Measurements from ENCODE around the gene LLGL2.
A peak's percentile ranks its signal among the peaks of the same experiment; 100 is the strongest.

Gene LLGL2

DNA sequence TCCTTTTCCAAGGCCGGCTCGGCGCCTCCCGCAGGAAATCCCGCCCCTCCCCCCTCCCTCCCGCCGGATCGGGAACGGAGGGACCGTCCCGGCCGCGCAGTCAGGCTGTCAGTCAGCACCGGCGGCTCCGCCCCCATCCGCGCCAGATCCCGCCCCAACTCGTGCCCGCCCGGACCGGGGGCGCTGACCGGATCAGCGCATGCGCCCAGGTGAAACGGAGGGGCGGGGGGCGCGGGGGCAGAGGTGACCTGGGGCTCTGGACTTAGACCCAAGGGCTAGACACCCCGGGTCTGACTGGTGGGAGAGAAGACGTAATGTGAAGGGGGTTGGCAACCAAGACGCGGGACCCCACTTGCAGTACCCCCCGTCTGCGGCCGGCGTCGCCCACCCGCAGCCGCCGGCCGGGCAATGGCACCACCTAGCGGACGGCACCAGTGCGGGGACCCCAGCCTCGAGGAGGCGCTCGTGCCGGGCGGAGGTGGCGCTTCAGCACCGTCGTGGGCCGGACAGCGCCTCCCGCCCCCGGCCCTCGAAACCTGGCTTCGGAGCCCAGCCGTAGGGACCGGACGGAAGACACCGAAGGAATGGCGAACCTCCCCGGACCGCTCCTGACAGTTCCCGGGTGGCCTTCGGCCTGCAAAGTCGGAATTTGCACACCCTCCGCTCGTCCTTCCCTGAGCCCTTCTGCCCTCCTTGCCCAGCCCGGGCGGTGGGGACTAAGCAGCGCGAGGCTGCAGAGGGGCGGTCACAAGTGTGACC is 9.8 kb upstream of the LLGL2 start, which contains the start of gene CASKIN2:
Gene CASKIN2, minus strand, starts transcription at position 42 of the 759 bp plus-strand sequence. CDS start 1,733 bp downstream, outside the sequence.
- H3K4me1 ChIP-seq (ENCODE audit: control insufficient read depth, low read length) = peaks cover 30% of the 10 kb centered on the region
- peaks cover 18% of the 10 kb centered on the region for H3K36me3 ChIP-seq (ENCODE audit: control insufficient read depth, low read length)
- peaks cover 17% of the 10 kb centered on the region for H3K27me3 ChIP-seq (ENCODE audit: control insufficient read depth, low read length)
- TF ChIP-seq, protein P1, sequence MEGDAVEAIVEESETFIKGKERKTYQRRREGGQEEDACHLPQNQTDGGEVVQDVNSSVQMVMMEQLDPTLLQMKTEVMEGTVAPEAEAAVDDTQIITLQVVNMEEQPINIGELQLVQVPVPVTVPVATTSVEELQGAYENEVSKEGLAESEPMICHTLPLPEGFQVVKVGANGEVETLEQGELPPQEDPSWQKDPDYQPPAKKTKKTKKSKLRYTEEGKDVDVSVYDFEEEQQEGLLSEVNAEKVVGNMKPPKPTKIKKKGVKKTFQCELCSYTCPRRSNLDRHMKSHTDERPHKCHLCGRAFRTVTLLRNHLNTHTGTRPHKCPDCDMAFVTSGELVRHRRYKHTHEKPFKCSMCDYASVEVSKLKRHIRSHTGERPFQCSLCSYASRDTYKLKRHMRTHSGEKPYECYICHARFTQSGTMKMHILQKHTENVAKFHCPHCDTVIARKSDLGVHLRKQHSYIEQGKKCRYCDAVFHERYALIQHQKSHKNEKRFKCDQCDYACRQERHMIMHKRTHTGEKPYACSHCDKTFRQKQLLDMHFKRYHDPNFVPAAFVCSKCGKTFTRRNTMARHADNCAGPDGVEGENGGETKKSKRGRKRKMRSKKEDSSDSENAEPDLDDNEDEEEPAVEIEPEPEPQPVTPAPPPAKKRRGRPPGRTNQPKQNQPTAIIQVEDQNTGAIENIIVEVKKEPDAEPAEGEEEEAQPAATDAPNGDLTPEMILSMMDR (IDR thresholded peaks at IDR 0.05; ENCODE audit: low read depth, low read length, poor library complexity, severe bottlenecking) = peak; percentile 99
- no peak for TF ChIP-seq EZH2phosphoT487 (IDR thresholded peaks at IDR 0.05; ENCODE audit: borderline replicate concordance, low read length)
- H4K20me1 ChIP-seq (ENCODE audit: control insufficient read depth, insufficient read depth, low read depth, low read length) = peaks cover 5% of the 10 kb centered on the region; the same call in 1 of the 2 replicates
- peaks cover 20% of the 10 kb centered on the region for H3K79me2 ChIP-seq (ENCODE audit: control insufficient read depth, low read length)
- peak within 1 kb of the TSS; percentile 81 for H3K4me2 ChIP-seq (ENCODE audit: low read length)
- no peaks in the 10 kb centered on the region; the same call in 1 of the 2 replicates for H3F3A ChIP-seq (ENCODE audit: control insufficient read depth, insufficient read depth)
- H3K4me3 ChIP-seq (ENCODE audit: low read length) = peak within 1 kb of the TSS; percentile 93
- H3K9me3 ChIP-seq (ENCODE audit: control insufficient read depth, insufficient read depth, low read length) = no peaks in the 10 kb centered on the region
- H3K9me2 ChIP-seq (replicated peaks; ENCODE audit: control insufficient read depth, low read length) = no peaks in the 10 kb centered on the region
- no peak within 1 kb of the TSS for H3K27ac ChIP-seq (ENCODE audit: low read depth, low read length)

DNA sequence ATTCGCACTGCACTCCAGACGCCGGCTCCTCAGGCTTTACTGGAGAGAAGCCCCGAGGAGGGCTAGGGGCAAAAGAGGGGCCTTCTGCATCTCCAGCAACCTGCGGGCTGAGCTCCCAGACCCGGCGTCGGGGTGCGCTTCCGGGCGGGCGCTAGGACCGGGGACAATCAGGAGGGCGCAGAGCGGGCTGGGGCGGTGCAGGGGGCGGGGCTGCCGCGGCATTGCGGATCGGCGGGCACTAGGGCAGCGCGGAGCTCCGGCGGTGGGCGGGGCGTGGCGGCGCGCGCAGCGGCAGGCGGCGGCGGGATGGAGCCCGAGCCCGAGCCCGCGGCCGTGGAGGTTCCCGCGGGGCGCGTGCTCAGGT is 9.3 kb upstream of the LLGL2 start, which contains the start of gene TSEN54:
Gene TSEN54, plus strand, starts transcription at position 274 of the 364 bp plus-strand sequence. Its CDS starts 33 bp downstream, at position 307.
- Histone ChIP-seq H3K4me1 (ENCODE audit: control insufficient read depth, low read length) (peaks cover 30% of the 10 kb centered on the region), H3K9me3 (ENCODE audit: control insufficient read depth, insufficient read depth, low read length) (no peaks in the 10 kb centered on the region), H3F3A (ENCODE audit: control insufficient read depth, insufficient read depth) (no peaks in the 10 kb centered on the region; the same call in 1 of the 2 replicates), H3K36me3 (ENCODE audit: control insufficient read depth, low read length) (peaks cover 20% of the 10 kb centered on the region), H3K4me2 (ENCODE audit: low read length) (peak within 1 kb of the TSS; percentile 82), H3K4me3 (ENCODE audit: low read length) (peak within 1 kb of the TSS; percentile 93), H3K9me2 (replicated peaks; ENCODE audit: control insufficient read depth, low read length) (no peaks in the 10 kb centered on the region), H4K20me1 (ENCODE audit: control insufficient read depth, insufficient read depth, low read depth, low read length) (peaks cover 5% of the 10 kb centered on the region; the same call in 1 of the 2 replicates), H3K27me3 (ENCODE audit: control insufficient read depth, low read length) (peaks cover 17% of the 10 kb centered on the region), H3K27ac (ENCODE audit: low read depth, low read length) (no peak within 1 kb of the TSS), H3K79me2 (ENCODE audit: control insufficient read depth, low read length) (peaks cover 20% of the 10 kb centered on the region)
- TF ChIP-seq, protein P1 (IDR thresholded peaks at IDR 0.05; ENCODE audit: low read depth, low read length, poor library complexity, severe bottlenecking) = no peak
- no peak for TF ChIP-seq EZH2phosphoT487 (IDR thresholded peaks at IDR 0.05; ENCODE audit: borderline replicate concordance, low read length)

DNA sequence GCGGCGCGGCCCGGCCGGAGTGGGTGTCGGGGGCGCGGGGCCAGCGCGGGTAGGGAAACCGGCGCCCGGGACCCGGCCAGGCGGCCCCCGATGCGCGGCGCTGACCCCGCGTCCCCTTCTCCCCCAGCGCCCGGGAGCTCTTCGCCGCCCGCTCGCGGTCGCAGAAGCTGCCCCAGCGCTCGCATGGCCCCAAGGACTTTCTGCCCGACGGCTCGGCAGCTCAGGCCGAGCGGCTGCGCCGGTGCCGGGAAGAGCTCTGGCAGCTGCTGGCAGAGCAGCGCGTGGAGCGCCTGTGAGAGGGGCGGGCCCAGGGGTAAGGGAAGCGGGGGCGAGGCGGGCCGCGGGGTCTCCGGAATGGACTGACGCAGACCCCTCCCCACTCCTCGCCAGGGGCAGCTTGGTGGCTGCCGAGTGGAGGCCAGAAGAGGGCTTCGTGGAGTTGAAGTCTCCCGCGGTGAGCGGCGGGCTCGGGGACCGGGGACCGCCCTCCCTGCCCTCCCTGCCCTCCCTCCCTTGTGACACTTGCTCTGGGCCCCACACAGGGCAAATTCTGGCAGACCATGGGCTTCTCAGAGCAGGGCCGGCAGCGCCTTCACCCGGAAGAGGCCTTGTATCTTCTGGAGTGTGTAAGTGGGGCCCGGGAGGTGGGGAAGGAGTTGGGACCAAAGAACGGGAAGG is 8.7 kb upstream of the LLGL2 start:
- Histone ChIP-seq H3K4me2 (ENCODE audit: low read length) (peak overlapping the region; percentile 82), H3K36me3 (ENCODE audit: control insufficient read depth, low read length) (peaks cover 21% of the 10 kb centered on the region), H3K4me3 (ENCODE audit: low read length) (peak overlapping the region; percentile 93), H3K9me2 (replicated peaks; ENCODE audit: control insufficient read depth, low read length) (no peaks in the 10 kb centered on the region), H3K4me1 (ENCODE audit: control insufficient read depth, low read length) (peaks cover 30% of the 10 kb centered on the region), H3K79me2 (ENCODE audit: control insufficient read depth, low read length) (peaks cover 20% of the 10 kb centered on the region), H3F3A (ENCODE audit: control insufficient read depth, insufficient read depth) (no peaks in the 10 kb centered on the region; the same call in 1 of the 2 replicates), H3K9me3 (ENCODE audit: control insufficient read depth, insufficient read depth, low read length) (no peaks in the 10 kb centered on the region), H4K20me1 (ENCODE audit: control insufficient read depth, insufficient read depth, low read depth, low read length) (peaks cover 5% of the 10 kb centered on the region; the same call in 1 of the 2 replicates), H3K27ac (ENCODE audit: low read depth, low read length) (no peak overlapping the region), H3K27me3 (ENCODE audit: control insufficient read depth, low read length) (peaks cover 17% of the 10 kb centered on the region)
- no peak for TF ChIP-seq EZH2phosphoT487 (IDR thresholded peaks at IDR 0.05; ENCODE audit: borderline replicate concordance, low read length)
- TF ChIP-seq, protein P1 (IDR thresholded peaks at IDR 0.05; ENCODE audit: low read depth, low read length, poor library complexity, severe bottlenecking) = no peak
